CMK (cell line): ENCODE data around the gene KLF7.
A peak's percentile ranks its signal among the peaks of the same experiment; 100 is the strongest.

Experiments
- DNase-seq: peaks from one replicate; pipeline ENCODE4 v3.0.0-alpha.2; 2010; ENCODE audit warnings: low read depth

KLF7 gene

DNA sequence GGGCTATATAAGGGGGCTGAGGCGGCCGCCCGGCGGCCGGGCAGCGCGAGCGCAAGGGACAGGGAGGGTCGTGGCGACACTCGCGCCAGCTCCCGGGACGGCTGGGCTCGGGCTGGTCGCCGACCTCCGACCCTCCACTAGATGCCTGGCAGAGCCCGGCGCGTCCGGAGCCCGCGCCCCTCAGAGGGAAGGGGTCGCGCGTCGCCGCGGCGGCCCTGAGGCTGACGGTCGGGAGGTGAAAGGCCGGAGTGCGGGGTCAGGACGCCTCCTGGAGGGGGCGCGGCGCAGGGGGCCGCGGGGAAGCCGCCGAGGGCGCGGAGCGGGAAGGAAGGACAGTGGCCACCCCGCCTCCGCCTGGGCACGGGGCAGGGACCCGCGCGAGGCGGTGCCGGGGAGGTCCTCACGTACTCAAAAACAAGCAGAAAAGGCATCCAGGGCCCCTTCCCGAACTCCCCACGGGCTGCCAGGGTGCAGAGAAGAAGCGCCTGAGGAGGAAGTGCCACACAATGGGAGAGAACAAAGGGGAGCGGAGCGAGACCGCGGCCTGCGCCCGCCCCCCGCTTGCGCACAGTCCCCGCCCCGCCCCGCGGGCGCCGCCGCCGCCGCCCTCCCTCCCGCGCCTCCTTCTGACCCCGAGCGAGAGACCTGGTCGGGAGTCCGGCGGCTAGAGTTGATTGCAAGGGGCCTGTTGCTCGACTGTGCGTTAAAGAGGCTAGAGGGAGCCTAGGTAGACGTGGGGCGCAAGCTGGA, 776 bp upstream of the KLF7 start:
- no peak for DNase-seq

DNA sequence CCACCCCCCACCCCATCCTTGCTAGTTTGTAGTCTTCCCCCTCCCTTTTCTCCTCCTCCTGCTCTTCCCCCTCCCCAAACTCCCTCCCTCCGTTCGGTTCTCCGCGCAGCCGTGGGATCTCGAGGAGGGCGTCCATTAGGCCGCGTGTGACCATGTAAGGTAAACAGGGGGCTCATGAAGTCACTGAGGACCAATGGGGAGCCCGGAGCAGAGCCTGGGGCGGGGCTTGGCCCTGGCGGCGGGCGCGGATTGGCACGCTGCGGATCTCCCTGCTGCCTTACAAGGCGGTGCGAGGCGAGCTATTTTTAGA, 246 bp upstream of the KLF7 start:
- DNase-seq = peak; percentile 87

DNA sequence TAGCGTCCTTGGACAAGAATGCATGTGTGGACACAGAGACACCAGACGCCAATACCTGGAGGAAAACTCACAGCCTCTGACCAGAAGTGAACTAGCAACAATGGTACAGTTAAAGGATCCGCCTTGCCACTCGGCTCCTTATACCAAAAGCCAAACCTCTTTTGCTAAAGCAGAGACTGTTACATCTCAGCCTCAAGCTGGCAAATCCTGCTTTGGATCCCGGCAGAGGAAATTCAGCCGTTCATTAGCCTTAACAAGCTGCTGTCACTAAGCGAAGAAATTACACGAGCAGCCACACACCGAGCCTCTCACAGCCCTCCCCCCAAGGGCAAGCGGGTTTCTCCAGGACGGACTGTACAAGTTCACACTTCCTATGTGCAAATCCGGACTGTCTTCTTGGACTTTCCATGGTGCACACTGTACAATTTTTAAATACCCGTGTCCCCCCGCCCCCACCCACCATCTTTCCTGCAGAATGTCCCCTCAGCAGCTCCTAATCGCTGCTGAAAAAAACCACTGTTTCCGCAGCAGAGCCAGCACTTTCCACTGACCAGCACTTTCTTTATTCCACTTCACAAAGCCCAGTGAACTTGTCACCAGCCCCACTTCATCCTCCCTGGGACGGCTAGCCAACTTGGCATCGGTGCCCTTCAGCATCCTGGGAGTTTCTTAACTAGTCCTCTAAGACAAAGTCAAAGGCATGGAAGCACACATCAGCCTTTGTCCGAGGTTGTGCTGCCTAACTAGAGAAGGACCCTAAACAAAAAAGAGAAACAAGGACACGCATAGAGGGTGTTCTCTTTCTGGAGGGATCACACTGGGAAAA, 1.5 kb downstream of the KLF7 start:
- DNase-seq = no peak

DNA sequence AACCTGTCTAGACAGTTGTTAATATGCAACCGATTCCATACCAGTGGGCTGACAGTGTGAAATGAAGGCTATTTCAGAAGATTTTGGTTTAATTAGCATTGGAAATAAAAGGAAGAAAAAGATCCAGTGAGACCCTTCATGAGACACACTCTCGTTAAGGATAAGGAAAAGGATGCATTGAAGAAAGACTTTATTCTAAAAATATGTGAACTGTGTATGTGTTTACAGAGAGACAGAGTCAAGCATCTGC, 2.1 kb downstream of the KLF7 start:
- DNase-seq = no peak

DNA sequence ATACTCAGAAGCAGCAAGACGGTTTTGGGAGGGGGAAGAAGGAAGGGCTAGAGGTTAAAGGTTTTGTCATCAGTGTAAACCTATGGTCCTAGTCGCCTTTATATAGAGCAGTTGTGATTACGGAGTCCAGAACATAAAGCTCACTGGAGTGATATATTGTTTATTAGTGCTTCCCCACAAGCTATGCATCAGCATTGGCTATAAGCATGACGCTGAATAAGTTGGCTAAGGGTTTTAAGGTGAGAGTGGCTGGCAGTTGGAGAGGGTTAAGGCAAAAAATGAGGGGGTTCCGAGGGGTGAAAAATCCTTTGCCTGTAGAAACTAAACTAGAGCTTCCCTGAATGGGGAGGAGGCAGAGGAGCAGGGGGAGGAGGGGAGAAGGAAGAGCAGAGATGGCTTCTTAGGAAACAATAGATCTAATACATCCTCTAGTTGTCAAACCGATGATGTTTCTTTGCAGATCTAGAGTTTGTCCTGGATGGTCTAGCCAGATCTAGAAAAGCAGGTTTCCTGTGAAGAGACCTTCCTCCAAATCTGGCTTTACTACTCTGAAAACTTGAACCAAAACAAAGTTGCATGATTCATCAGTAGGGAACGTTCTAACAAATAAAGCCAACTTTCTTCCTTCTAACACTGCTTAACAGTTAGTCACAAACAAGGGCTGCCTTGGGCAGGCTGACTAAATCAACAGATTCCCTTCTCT, 2.5 kb downstream of the KLF7 start:
- no peak for DNase-seq

DNA sequence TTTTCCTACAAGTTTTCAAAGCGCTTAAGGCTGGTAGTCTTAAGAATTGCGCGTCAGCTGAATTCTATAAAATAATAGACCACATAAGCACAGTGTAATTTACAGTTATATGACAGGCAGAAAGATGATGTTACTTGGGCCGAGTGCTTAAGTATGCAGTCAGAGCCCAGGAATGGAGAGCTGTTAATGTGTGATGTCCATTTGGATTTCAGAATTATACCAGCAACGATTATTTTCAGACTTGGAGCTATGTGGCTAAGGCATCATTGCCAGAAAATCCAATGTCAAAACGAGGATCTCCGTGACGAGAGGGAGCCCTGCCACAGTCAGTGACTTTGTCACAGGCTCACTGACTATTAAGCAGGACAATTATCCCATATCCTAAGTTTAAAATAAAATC, 3.4 kb downstream of the KLF7 start:
- DNase-seq = no peak

DNA sequence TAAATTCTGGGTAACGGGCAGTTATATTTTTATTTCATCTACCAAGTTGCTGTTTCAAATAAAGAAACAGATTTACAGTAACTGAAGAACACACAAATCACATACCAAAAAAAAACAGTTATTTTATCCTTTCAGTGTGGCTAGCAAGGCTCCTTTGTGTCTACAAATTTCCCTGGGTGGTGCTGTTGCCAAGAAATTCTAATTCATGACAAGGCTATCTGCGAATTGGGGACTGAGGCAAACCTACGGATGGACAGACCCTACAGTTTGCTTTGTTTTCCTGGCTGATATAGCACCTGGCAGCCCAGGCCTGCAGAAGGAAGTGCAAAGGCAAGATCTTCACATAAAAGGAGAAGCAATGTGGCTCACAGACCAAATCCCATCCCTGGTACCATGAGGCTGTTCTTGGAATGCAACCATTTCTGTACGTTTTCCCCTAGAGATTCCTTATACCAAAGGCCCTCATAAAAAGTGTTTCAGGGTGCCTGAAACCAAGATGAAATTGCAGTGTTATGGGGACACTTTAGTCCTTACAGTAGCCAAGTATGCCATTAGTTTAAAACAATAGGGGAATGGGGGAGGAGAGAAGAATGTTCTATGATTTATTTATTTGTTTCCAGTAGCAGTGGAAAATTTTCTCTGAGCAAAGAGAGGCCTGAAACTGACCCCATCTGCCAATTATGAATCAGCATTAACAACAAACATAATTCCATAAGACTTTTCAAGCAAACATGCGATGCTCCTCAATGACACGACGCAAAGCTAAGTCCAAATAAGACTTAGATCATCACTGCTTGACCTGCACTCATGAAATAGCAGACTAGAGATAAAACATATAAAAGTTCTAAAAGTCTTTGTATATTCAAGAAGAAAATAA, 4.3 kb downstream of the KLF7 start:
- DNase-seq = no peak

DNA sequence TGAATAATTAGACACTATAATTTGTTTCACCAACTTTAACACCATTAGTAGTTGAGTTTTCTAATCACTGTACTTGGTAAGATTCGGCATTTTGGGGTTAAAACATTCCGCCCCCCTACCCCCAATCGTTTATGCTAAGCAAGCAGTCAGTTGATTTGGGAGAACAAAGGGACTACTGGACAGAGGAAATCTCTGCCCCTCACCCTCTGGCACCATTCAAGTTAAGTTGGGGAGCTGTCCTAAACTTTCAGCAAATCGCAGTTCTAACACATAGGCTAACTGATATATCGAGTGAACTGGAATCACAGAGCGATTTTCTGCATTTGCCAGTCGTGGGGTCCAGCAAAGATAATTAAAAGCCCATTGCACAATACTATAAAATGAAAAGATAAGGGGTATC, 5.6 kb downstream of the KLF7 start:
- no peak for DNase-seq

DNA sequence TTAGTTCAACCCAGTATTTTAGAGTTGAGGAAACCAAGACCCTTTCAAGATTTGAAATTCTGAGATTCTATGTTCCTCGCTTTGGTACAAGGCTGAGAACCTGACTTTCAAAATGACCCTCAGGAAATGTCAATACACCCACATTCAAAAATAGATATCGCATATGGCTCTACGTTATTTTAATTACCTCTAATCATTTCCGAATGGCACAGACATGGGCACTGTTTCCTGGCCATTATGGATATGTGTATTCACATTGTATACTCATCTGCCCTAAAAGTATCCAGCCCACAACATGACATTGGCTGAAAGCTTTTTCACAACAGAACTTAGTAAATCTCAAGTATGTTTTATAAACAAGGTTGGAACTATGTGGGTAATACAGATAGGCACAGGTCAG, 6.7 kb downstream of the KLF7 start:
- no peak for DNase-seq

DNA sequence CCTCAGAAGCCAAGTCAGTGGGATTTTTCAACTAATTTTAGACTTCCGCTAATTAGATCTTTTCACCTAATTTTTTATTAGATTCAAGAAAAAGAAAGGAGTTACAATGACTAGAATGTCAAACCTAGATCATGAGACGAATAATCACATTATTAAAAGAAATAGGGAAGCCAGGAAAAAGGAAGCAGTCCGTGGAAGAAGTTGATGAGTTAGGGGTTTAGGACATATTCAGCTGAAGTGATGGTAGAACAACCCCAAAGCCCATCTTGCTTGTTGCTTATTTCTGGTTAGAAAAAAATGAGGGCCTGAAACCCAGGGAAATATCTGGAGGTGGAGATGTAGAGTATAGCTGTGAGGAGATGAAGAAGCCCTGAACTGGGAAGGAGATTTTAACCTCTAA, 8.0 kb downstream of the KLF7 start:
- DNase-seq = no peak

DNA sequence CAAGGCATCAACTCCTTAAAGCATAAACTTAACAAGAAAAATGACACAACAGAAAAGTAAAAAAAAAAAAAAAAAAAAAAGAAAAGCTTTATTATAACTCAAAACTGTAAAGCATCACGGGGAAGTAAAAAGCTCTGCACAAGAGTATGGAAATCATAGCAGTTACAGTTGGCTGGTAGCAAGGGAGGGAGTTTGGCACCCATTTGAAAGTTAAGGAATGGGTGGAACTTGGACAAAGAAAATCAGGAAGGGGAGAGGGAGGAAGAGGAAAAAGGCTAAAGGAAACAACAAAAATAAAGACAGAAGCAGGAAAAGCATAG, 8.6 kb downstream of the KLF7 start:
- DNase-seq = no peak

DNA sequence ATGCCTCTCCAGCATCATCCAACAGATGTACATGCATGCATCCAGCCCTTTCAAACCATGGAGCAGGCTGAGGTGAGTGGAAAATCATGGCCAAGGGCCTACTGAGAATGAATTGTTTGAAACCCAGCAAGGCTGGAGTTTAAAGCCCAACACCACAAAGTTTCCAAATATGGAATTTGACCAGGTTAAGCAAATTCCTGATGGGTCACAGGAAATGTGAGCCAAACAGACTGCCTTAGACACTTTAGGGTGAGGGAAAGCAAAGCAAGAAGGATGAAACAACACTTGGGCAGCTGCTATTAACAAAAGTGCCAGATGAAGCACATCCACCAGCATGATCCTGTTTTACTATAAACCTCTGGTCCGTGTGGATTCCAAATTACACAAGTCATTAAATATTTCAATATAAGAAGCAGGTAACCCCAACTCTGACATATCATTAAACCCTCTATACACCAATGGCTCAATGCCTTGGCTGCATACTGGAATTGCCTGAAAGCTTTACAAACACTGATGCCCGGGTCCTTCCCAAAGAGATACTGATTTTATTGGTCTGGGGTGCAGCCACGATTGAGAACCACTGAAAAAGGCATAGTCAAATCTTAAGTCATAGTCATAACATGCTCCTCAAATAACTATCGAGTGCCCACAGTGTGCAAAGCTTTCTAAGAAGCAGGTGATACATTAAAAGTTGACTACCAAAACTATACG, 9.1 kb downstream of the KLF7 start:
- no peak for DNase-seq

DNA sequence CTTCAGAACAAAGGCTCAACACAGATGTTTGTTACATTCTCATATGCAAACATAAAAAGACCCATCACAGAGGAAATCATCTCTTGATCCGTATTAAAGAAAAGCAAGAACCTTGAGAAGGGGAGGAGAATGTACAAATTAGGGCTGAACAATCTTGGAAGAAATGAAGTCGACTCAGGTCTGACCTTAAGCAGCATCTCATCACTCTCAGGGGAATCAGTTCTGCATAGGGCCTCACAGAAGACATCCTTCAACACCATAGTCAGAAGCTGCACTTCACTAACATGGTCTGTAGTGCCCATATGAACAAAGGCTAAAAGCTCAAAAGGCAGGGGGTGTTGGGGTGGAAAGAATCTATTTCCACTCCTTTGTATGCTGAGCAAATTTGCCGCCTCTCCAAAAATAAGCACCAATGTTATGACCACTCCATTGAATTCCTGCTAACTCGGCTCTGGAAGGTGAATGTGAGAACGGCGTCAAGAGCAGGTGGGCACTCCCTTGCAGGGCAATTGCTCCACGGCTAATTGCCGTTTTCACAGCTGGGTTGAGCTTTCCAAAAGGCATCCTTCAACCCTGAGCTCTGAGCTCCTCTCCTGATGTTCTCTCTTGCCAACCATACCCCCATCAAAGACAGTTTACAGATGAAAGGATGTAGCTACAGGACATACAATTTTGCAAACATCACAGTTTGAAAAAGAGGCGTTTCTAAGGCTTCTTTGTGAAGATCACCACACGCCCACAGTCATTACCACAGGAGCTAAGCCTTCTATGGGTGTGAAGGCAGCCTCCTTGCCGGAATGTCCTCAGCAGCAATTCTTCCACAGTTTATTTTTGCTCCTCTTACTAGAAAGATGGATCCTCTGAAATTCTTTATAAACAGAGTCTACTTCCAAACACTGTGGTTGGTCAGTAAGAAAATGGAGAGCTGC, 10.0 kb downstream of the KLF7 start:
- DNase-seq = no peak

DNA sequence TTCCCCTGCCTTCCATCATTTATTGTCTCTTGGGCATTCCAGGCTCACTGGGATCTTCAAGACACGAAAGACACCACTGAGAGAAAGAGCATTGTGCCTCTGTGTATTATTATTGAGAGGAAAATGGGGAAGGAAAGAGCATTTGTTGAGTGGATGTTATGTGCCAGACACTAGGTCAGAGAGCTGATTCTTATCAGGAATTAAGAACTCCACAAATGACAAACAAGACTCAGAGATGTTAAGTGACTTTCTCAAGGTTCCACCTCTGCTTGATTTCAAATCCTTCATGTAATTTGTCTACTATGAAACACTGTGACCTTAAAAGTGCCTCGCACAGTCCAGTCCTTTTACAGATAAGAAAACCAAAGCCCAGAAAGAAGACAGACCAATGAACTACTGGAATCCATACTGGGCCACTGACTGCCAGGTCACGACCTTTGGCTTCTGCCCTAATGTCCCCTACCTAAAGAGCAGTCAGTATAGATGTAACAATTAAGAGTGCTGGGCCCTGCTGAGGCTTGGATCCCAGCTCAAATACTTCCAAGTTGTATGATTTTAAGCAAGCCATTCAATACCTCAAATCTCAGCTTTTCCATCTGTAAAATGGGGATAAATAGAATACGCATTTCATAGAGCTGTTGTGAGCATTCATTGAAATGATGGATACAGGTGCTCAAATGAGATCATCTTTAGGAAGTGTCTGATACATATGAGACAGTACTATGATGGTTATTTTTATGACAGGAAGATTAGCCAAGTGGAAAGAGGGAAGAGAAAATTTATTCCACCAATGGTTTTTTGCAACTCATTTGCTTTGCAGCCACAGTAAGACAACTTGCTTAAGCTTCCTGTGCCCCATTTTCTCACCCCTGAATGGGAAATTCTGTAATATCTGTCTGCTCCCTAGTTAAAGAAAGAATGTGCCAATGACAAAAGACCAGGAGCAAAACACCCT, 10.9 kb downstream of the KLF7 start:
- DNase-seq = no peak

DNA sequence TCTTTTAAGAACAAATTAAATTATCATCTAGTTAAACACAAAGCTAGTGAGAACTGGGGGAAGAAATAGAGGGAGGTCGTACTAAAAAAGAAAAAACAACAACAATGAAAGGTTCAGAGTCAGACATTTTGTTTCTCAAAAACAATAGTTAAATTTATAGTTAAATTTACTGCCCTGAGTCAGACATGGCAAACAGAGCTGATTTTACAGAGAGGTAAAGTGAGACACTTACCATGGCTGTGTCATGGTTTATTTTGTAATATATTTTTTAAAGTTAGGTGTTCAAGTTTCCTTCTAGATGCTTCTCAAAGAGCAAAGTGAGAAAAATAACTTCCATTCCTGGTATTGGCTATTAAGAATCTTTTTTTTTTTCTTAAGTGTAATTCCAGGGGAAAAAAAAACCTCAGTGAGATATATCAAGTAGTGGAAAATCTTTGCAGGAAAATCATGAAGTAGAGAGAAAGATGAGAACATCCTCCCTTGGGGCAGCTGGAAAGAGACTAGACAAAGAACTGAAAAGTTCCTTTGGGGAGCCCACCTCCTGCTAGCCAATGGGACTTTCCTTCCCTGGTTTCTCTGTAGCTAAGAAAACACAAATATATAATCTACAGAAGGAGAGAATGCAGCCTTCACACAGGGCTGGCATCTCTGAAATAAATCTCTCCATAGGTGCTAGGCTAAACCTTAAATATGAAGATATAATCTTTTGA, 12.3 kb downstream of the KLF7 start:
- DNase-seq = no peak

DNA sequence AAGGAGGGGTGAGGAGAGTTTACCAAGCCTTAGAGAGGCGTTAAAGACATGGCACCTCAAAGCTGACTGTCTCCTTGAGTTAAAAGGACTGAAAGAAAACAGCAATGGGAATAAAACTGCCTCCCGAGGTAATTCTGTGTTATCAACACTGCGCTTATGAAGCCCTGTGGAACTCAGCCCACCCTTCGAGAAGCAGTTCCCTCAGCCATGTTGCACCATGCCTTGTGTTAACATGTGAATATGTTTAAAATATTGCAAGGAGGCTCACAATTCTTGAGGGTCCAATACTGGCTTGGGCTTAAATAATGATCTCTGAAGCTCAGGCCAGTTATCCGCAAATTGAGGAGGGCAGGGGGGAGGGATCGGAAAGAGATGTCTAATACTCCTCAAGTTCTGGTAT, 14.7 kb downstream of the KLF7 start:
- no peak for DNase-seq

DNA sequence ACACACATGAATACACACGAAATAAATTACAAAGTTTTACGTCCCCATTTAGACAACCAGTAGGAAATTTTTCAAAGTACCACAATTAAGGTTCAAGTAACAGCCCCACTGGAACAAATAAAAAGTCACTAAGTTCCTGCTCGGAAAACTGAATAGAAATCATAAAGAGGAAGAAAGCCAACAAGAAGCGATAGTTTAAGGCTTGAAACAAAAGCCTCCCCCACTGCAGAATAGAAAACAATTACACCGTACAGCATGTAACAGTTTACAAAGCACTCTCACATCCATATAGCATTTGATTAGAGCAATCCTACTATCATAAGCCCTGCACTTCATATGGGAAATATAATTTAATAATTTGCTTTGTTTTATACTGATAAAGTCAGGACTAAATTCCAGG, 15.5 kb downstream of the KLF7 start:
- no peak for DNase-seq

DNA sequence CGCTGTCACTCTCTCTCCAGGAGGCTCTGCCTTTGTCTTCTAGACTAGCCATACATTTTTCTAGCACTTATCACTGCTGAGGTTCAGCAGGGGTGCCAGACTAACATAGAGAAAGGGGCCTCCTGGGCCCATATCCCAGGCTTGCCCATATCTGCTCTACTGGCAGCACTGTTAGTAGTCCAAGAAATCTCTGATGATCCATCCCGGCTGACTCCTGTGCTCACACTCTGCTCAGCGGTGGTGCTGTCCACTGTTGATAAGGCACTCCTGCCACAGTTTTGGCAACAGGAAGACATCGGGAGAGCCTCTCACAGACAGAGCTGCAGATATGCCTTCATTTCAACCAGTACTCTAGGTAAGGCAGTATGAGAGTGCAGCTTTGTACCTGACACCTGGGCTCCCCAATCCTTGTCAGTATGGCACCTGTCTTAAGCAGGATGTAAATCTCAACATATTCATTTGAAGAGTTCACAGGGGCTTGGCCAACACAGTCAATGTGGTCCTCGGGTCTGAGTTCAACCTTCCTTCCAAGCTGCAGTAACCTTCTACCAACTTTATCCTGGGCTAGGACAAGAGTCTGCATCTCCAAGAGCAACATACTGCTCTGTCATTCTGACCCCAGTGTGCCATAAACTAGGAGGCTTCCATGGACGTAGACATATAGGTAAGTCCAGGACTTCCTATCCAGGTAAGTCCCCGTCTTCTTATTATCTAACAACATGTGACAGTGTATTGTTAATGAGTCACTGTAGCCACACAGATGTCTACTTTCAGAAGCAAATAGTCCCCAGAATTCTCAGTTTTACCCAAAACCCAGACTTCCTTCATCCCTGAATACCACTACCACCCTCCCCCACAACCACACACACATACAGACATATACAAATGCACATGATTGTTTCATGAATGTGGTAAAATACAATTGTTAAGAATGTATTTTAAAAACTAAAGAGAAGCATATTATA, 16.2 kb downstream of the KLF7 start:
- no peak for DNase-seq
